Bronchial epithelial cell (primary cell): ENCODE results near the gene RFPL2. TPM values are rescaled to one million over a fixed set of nuclear protein-coding genes. Genes with fewer than 3 reads are reported as not detected.
"Not testable (repeated sequence)": the region's sequence is repeated elsewhere in the genome, so short reads cannot be mapped to it uniquely, and the experiment has no call there.

Source experiments
- DNase-seq: peaks from one replicate; pipeline ENCODE4 v3.0.0-alpha.2; 2010; ENCODE audit warnings: low read depth
- FAIRE-seq: peaks from 2 replicates; lab custom pipeline; 2011; peaks lifted over from hg19 to GRCh38; lab: Jason Lieb, UNC
- H3K27me3 ChIP-seq: 2 replicates; pipeline ENCODE4 v1.5.1; 2011; ENCODE audit warnings: low read length; ENCODE audit not compliant: control insufficient read depth, insufficient read depth
- H3K36me3 ChIP-seq: 2 replicates; pipeline ENCODE4 v1.5.1; 2011; ENCODE audit warnings: low read length; ENCODE audit not compliant: control insufficient read depth, insufficient read depth
- H3K4me3 ChIP-seq: 2 replicates; pipeline ENCODE4 v1.5.1; 2011; ENCODE audit warnings: mild to moderate bottlenecking, low read depth, low read length, control low read depth
- total RNA-seq: library from RNA; depleted of rRNA; stranded (reverse); fragments of >200 nt; gene quantifications from 2 replicates; pipeline ENCODE4 v1.2.1, GENCODE V29; 2014
- TF ChIP-seq, protein P1 (sequence below): IDR thresholded peaks from 2 replicates; pipeline ENCODE4 v1.5.1; 2011; ENCODE audit warnings: mild to moderate bottlenecking, moderate library complexity, low read length, control low read depth, inconsistent platforms; ENCODE audit not compliant: insufficient read depth, severe bottlenecking

Gene RFPL2
- total RNA-seq, 1 donor from 2014 or later: not detected

DNA sequence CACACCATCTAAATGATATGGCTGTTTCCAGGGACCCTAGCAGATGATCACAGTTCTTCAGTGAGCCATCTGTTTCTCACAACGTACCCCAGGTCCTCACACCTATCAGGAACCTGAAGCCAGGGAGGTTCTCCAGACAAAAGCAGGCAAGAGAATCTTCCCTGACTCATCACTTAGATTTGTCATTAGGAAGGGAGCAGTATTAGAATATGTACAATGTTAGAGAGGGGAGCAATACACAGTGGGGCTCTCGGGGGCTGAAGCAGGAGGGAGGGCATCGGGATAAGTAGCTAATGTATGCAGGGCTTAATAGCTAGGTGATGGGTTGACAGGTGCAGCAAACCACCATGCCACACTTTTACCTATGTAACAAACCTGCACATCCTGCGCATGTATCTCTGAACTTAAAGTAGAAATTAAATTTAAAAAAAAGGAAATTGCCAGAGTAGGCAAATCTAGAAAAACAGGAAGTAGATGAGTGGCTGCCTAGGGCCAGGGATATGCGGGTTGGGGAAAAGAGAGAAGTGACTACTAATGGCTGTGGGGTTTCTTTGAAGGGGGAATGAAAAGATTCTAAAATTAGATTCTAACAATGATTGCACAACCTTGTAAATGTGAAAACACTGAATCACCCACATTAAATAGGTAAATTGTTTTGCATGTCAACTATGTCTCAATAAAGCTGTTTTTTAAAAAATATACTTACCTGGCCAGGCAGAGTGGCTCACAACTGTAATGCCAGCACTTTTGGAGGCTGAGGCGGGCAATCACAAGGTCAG, 60.2 kb downstream of the RFPL2 start:
- TF ChIP-seq, protein P1, sequence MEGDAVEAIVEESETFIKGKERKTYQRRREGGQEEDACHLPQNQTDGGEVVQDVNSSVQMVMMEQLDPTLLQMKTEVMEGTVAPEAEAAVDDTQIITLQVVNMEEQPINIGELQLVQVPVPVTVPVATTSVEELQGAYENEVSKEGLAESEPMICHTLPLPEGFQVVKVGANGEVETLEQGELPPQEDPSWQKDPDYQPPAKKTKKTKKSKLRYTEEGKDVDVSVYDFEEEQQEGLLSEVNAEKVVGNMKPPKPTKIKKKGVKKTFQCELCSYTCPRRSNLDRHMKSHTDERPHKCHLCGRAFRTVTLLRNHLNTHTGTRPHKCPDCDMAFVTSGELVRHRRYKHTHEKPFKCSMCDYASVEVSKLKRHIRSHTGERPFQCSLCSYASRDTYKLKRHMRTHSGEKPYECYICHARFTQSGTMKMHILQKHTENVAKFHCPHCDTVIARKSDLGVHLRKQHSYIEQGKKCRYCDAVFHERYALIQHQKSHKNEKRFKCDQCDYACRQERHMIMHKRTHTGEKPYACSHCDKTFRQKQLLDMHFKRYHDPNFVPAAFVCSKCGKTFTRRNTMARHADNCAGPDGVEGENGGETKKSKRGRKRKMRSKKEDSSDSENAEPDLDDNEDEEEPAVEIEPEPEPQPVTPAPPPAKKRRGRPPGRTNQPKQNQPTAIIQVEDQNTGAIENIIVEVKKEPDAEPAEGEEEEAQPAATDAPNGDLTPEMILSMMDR: no peak
- FAIRE-seq: no peak
- DNase-seq: peak; percentile 23
- H3K27me3 ChIP-seq: no peaks in the 10 kb centered on the region
- H3K4me3 ChIP-seq: no peak overlapping the region
- H3K36me3 ChIP-seq: no peaks in the 10 kb centered on the region

DNA sequence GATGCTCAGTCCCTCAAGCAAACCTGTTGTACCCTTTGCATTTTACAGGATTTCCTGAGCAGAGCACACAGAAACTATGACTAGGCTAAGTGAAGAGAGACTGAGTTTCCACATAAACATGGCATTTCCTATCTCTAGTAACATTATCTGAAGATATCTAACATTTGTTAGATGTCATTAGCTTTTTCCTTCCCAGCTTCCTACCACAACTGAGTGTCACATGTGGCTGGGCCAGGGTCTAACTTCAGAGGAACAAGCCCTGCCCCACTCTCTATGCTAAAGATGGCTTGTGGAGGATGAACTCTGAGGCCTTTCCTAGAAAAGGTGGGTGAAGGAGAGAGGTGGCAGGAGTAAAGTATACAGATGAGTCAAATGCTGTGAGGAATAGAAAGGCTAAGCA, 62.3 kb downstream of the RFPL2 start:
- Histone ChIP-seq H3K27me3 (no peaks in the 10 kb centered on the region), H3K36me3 (no peaks in the 10 kb centered on the region), H3K4me3 (no peak overlapping the region)
- no peak for DNase-seq
- TF ChIP-seq, protein P1: no peak
- no peak for FAIRE-seq

DNA sequence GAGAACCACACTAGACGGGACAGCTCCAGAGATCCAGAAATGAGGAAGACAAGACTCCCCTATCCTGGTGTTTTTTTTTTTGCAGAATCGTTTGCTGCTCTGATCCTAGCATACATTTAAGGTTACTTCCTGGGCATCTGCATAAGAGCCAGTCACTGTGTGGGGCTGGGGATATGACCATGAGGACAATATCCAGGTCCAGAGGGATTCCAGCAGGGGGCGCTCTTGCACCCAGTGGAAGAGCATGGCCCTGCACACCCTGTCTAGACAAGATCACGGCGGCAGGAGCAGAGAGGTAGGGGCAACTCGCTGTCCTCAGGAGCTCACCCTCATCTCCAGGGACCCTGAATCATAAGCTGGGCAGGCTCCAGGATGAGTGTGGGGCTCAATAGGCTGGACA, 64.2 kb downstream of the RFPL2 start:
- FAIRE-seq, H3K27me3 ChIP-seq, H3K4me3 ChIP-seq, DNase-seq, H3K36me3 ChIP-seq: not testable (repeated sequence)
- TF ChIP-seq, protein P1: peak; percentile 16

Other genes starting within 250 kb of the RFPL2 start
- 0.26 and 0.90 TPM in 2 replicates for gene SLC5A1, start 161.8 kb downstream of the RFPL2 start, total RNA-seq
- not detected in 2 replicates for gene C22orf42, start 45.8 kb downstream of the RFPL2 start, total RNA-seq
- gene SLC5A4, start 50.3 kb upstream of the RFPL2 start, total RNA-seq: not detected in 2 replicates
- not detected in 2 replicates for gene RFPL3, start 152.8 kb upstream of the RFPL2 start, total RNA-seq
- 107 and 165 TPM in 2 replicates for gene RTCB, start 207.2 kb upstream of the RFPL2 start, total RNA-seq